HepG2 (cell line): ENCODE measurements around the gene TLNRD1.

Source experiments
- CTCF ChIP-seq: sonication (generic); formaldehyde crosslinking; IDR thresholded peaks from 2 replicates; pipeline ENCODE4 v1.5.0; 2020; ENCODE audit warnings: mild to moderate bottlenecking, missing genetic modification reagents, moderate library complexity
- POLR2A ChIP-seq, 2 experiments: IDR thresholded peaks; 2 replicates each; pipeline ENCODE4 v1.6.1; 2011; ENCODE audit warnings: low read depth in 2 of 2, low read length in 2 of 2, mild to moderate bottlenecking in 1 of 2, moderate library complexity in 1 of 2; ENCODE audit not compliant: insufficient read depth in 1 of 2
- SUZ12 ChIP-seq: fragments of 150-350 bp; IDR thresholded peaks from 2 replicates; pipeline ENCODE4 v1.6.1; 2014; ENCODE audit warnings: low read depth, low read length
- TF ChIP-seq, protein P1 (sequence below): sonication (generic); formaldehyde crosslinking; IDR thresholded peaks from 2 replicates; pipeline ENCODE4 v1.5.1; 2020; ENCODE audit warnings: missing genetic modification reagents, mild to moderate bottlenecking, borderline replicate concordance

GRCh38 chr15:81049835-81050234 lies 49.1 kb downstream of the TLNRD1 start:
- TF ChIP-seq CTCF (CRISPR knock-in tag) (no peak), SUZ12 (no peak), POLR2A (IDR thresholded peaks at IDR 0.05; ENCODE audit: insufficient read depth in 1 of 2, low read depth in 2 of 2, low read length in 2 of 2) (no peak)
- TF ChIP-seq, protein P1, sequence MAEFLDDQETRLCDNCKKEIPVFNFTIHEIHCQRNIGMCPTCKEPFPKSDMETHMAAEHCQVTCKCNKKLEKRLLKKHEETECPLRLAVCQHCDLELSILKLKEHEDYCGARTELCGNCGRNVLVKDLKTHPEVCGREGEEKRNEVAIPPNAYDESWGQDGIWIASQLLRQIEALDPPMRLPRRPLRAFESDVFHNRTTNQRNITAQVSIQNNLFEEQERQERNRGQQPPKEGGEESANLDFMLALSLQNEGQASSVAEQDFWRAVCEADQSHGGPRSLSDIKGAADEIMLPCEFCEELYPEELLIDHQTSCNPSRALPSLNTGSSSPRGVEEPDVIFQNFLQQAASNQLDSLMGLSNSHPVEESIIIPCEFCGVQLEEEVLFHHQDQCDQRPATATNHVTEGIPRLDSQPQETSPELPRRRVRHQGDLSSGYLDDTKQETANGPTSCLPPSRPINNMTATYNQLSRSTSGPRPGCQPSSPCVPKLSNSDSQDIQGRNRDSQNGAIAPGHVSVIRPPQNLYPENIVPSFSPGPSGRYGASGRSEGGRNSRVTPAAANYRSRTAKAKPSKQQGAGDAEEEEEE (CRISPR knock-in tag), result no peak
